IMR-90 (cell line): Measurements from ENCODE around the gene NCLN. TPM values are rescaled to one million over a fixed set of nuclear protein-coding genes. Genes with fewer than 3 reads are reported as not detected.

Experiments
- ATAC-seq: fragments of 200-7000 bp; cut with Tn5 transposase; 2 replicates; pipeline ENCODE4 v1.9.1; 2020; ENCODE audit warnings: low read depth, mild to moderate bottlenecking, moderate library complexity
- BruUV-seq: library from RNA; stranded (reverse); fragments of 400-500 nt; replicated peaks from 2 replicates; lab custom pipeline; 2021; lab: Mats Ljungman, UMichigan
- CTCF ChIA-PET: fragments of 300-600 bp; formaldehyde crosslinking; extraction: SDS; loops from one replicate; lab custom pipeline; 2021; ENCODE audit warnings: antibody characterized with exemption; lab: Yijun Ruan, JAX
- POLR2A ChIA-PET: fragments of 300-600 bp; sonication (Branson Sonifier 250); formaldehyde crosslinking; loops from one replicate; lab custom pipeline; 2022; ENCODE audit warnings: antibody characterized with exemption; ENCODE audit not compliant: unreplicated experiment; lab: Charles Lee
- DNase-seq: peaks from one replicate; pipeline ENCODE4 v3.0.0; 2013
- H2AFZ ChIP-seq: replicated peaks from 2 replicates; pipeline ENCODE3; 2013; ENCODE audit warnings: low read length, mild to moderate bottlenecking; ENCODE audit not compliant: poor library complexity
- H2AK5ac ChIP-seq: 2 replicates; pipeline ENCODE4 v1.6.1; 2013; ENCODE audit warnings: low read depth, low read length, inconsistent platforms
- H2AK9ac ChIP-seq: replicated peaks from 2 replicates; pipeline ENCODE3; 2013; ENCODE audit warnings: mild to moderate bottlenecking, low read depth, low read length, moderate library complexity; ENCODE audit not compliant: poor library complexity
- H2BK120ac ChIP-seq: 2 replicates; pipeline ENCODE4 v1.6.1; 2013; ENCODE audit warnings: low read depth, low read length, inconsistent platforms
- H2BK15ac ChIP-seq: 3 replicates; pipeline ENCODE4 v1.6.1; 2013; ENCODE audit warnings: low read depth, low read length, inconsistent platforms
- H2BK20ac ChIP-seq: 2 replicates; pipeline ENCODE4 v1.6.1; 2013; ENCODE audit warnings: low read depth, mild to moderate bottlenecking, inconsistent platforms, low read length, moderate library complexity
- H2BK5ac ChIP-seq: 2 replicates; pipeline ENCODE4 v1.6.1; 2013; ENCODE audit warnings: mild to moderate bottlenecking, low read depth, low read length, inconsistent platforms; ENCODE audit not compliant: poor library complexity, severe bottlenecking
- H3K14ac ChIP-seq: replicated peaks from 2 replicates; pipeline ENCODE4 v1.6.1; 2013; ENCODE audit warnings: low read depth, low read length, inconsistent platforms
- H3K18ac ChIP-seq: 2 replicates; pipeline ENCODE4 v1.6.1; 2013; ENCODE audit warnings: low read depth, low read length, control low read depth
- H3K23ac ChIP-seq: 2 replicates; pipeline ENCODE4 v1.6.1; 2013; ENCODE audit warnings: low read depth, low read length, inconsistent platforms
- H3K27ac ChIP-seq: 2 replicates; pipeline ENCODE4 v1.5.1; 2013; ENCODE audit warnings: mild to moderate bottlenecking, control low read depth, low read length; ENCODE audit not compliant: insufficient read depth
- H3K27me3 ChIP-seq: 2 replicates; pipeline ENCODE4 v1.6.1; 2013; ENCODE audit warnings: low read length; ENCODE audit not compliant: control insufficient read depth, insufficient read depth
- H3K36me3 ChIP-seq: 2 replicates; pipeline ENCODE4 v1.6.1; 2013; ENCODE audit warnings: low read length, mixed read lengths; ENCODE audit not compliant: control insufficient read depth, insufficient read depth
- H3K4ac ChIP-seq: 2 replicates; pipeline ENCODE4 v1.6.1; 2013; ENCODE audit warnings: low read depth, low read length, inconsistent platforms
- H3K4me1 ChIP-seq: 2 replicates; pipeline ENCODE4 v1.6.1; 2013; ENCODE audit warnings: low read length, mixed read lengths; ENCODE audit not compliant: control insufficient read depth, insufficient read depth
- H3K4me2 ChIP-seq: 2 replicates; pipeline ENCODE4 v1.6.1; 2013; ENCODE audit warnings: low read depth, mild to moderate bottlenecking, control low read depth, low read length, moderate library complexity
- H3K4me3 ChIP-seq: 2 replicates; pipeline ENCODE4 v1.5.1; 2013; ENCODE audit warnings: low read depth, mild to moderate bottlenecking, control low read depth, low read length, moderate library complexity; ENCODE audit not compliant: insufficient read depth
- H3K56ac ChIP-seq: 2 replicates; pipeline ENCODE4 v1.6.1; 2013; ENCODE audit warnings: low read length, inconsistent platforms; ENCODE audit not compliant: insufficient read depth; ENCODE audit errors: extremely low read depth
- H3K79me1 ChIP-seq, 2 experiments: 2 replicates each; pipeline ENCODE4 v1.6.1; 2013; ENCODE audit warnings: low read length in 2 of 2, inconsistent platforms in 1 of 2, low read depth in 1 of 2
- H3K9ac ChIP-seq: 2 replicates; pipeline ENCODE4 v1.6.1; 2013; ENCODE audit warnings: low read depth, low read length, control low read depth
- H3K9me1 ChIP-seq: 2 replicates; pipeline ENCODE4 v1.6.1; 2013; ENCODE audit warnings: low read length, inconsistent platforms; ENCODE audit not compliant: insufficient read depth
- H3K9me3 ChIP-seq: 2 replicates; pipeline ENCODE4 v1.6.1; 2013; ENCODE audit warnings: low read length; ENCODE audit not compliant: control insufficient read depth, insufficient read depth
- H4K20me1 ChIP-seq: 2 replicates; pipeline ENCODE4 v1.6.1; 2013; ENCODE audit warnings: low read length, inconsistent platforms; ENCODE audit not compliant: insufficient read depth
- H4K5ac ChIP-seq: 2 replicates; pipeline ENCODE4 v1.6.1; 2013; ENCODE audit warnings: mild to moderate bottlenecking, low read depth, low read length, control low read depth
- H4K8ac ChIP-seq, 2 experiments: 2 replicates each; pipeline ENCODE4 v1.6.1; 2013; ENCODE audit warnings: low read depth in 2 of 2, low read length in 2 of 2, control low read depth in 1 of 2, inconsistent platforms in 1 of 2
- H4K91ac ChIP-seq: 2 replicates; pipeline ENCODE4 v1.6.1; 2013; ENCODE audit warnings: low read depth, low read length, inconsistent platforms; ENCODE audit not compliant: insufficient read depth
- BHLHE40 ChIP-seq: fragments of 150-350 bp; IDR thresholded peaks from 2 replicates; pipeline ENCODE4 v1.6.1; 2016; ENCODE audit warnings: mild to moderate bottlenecking, low read depth, low read length
- CEBPB ChIP-seq: IDR thresholded peaks from 2 replicates; pipeline ENCODE4 v1.6.1; 2012; ENCODE audit warnings: low read depth, low read length, improper control_type of control experiment
- CHD1 ChIP-seq: IDR thresholded peaks from 2 replicates; pipeline ENCODE4 v1.6.1; 2012; ENCODE audit warnings: low read depth, low read length, improper control_type of control experiment
- CTCF ChIP-seq: conservative IDR thresholded peaks from 2 replicates; pipeline ENCODE4 v1.5.1; 2012; ENCODE audit warnings: mild to moderate bottlenecking, low read depth, low read length, improper control_type of control experiment
- ELK1 ChIP-seq: fragments of 150-350 bp; IDR thresholded peaks from 2 replicates; pipeline ENCODE4 v1.6.1; 2016; ENCODE audit warnings: low read depth, mild to moderate bottlenecking, low read length, moderate library complexity, borderline replicate concordance
- MAFK ChIP-seq: IDR thresholded peaks from 2 replicates; pipeline ENCODE4 v1.6.1; 2012; ENCODE audit warnings: low read depth, low read length, improper control_type of control experiment
- MAZ ChIP-seq: IDR thresholded peaks from 2 replicates; pipeline ENCODE4 v1.6.1; 2012; ENCODE audit warnings: low read depth, mild to moderate bottlenecking, low read length, improper control_type of control experiment, moderate library complexity, borderline replicate concordance
- MXI1 ChIP-seq: IDR thresholded peaks from 2 replicates; pipeline ENCODE4 v1.6.1; 2012; ENCODE audit warnings: low read depth, mild to moderate bottlenecking, low read length, moderate library complexity, borderline replicate concordance
- NFE2L2 ChIP-seq: fragments of 150-350 bp; IDR thresholded peaks from 2 replicates; pipeline ENCODE4 v1.6.1; 2016; ENCODE audit warnings: low read depth, mild to moderate bottlenecking, low read length
- POLR2A ChIP-seq: IDR thresholded peaks from 2 replicates; pipeline ENCODE4 v1.6.1; 2012; ENCODE audit warnings: mild to moderate bottlenecking, low read depth, low read length
- RAD21 ChIP-seq: IDR thresholded peaks from 2 replicates; pipeline ENCODE4 v1.6.1; 2012; ENCODE audit warnings: low read length, improper control_type of control experiment
- RCOR1 ChIP-seq: IDR thresholded peaks from 2 replicates; pipeline ENCODE4 v1.6.1; 2012; ENCODE audit warnings: mild to moderate bottlenecking, low read length, improper control_type of control experiment; ENCODE audit not compliant: insufficient replicate concordance
- RFX5 ChIP-seq: IDR thresholded peaks from 2 replicates; pipeline ENCODE4 v1.8.0; 2012; ENCODE audit warnings: low read depth, mild to moderate bottlenecking, low read length, moderate library complexity
- SMC3 ChIP-seq: fragments of 150-350 bp; IDR thresholded peaks from 2 replicates; pipeline ENCODE4 v1.6.1; 2016; ENCODE audit warnings: low read depth, mild to moderate bottlenecking, antibody characterized with exemption, low read length, moderate library complexity
- WGBS, 2 experiments: methylation state at CpG; one replicate each; pipeline versions ENCODE4 v1.1.5 to v1.1.7; 2013; ENCODE audit warnings: missing lambda C conversion rate in 2 of 2; ENCODE audit not compliant: insufficient read length in 1 of 2; ENCODE audit errors: extremely low coverage in 2 of 2; 5-methylcytosine and 5-hydroxymethylcytosine counted together
- dilution Hi-C: fragments of 300-500 bp; cut with HindIII; formaldehyde crosslinking; loops from one replicate; pipeline ENCODE4 v1.14.3; 2018; ENCODE audit warnings: low sequenced_read_pairs; ENCODE audit not compliant: unreplicated experiment
- in situ Hi-C: fragments of 300-500 bp; cut with MboI; formaldehyde crosslinking; loops from 3 replicates; pipeline ENCODE4 v1.14.3; 2019; ENCODE audit warnings: low sequenced_read_pairs, inconsistent platforms, mixed read lengths
- intact Hi-C: fragments of 100-400 bp; cut with micrococcal nuclease; formaldehyde crosslinking; loops from 2 replicates; pipeline ENCODE4 v1.10.0; 2022
- polyA plus RNA-seq, 3 experiments: library from polyadenylated mRNA; depleted of rRNA; stranded (reverse); fragments of >200 nt; gene quantifications; 2 replicates each; pipeline ENCODE4 v1.2.3, GENCODE V29; 2012; ENCODE audit warnings: low replicate concordance in 1 of 3
- total RNA-seq: library from RNA; depleted of rRNA; stranded (reverse); fragments of >200 nt; gene quantifications from 2 replicates; pipeline ENCODE4 v1.2.3, GENCODE V29; 2012

NCLN gene
- total and polyA plus RNA-seq, 2 of the 4 experiments (the other 2 are of a cell fraction) = 32.8 to 90.8 TPM

GRCh38 chr19:3135961-3136683, 49.6 kb upstream of the NCLN start, which contains the start of gene GNA15:
TSS of gene GNA15 (plus strand) at chr19:3136033. CDS start at chr19:3136451, 418 bp downstream.
- no peak within 1 kb of the TSS for H3K9ac ChIP-seq
- H2BK15ac ChIP-seq = no peak within 1 kb of the TSS
- no peaks in the 10 kb centered on the region for H3K36me3 ChIP-seq
- H2BK5ac ChIP-seq = no peak within 1 kb of the TSS
- POLR2A ChIA-PET = no interaction called here
- H2BK120ac ChIP-seq = no peak within 1 kb of the TSS
- no peak within 1 kb of the TSS for H3K56ac ChIP-seq
- dilution Hi-C loops (no loop called here), in situ Hi-C loops (no loop called here), intact Hi-C loops (no loop called here)
- no peak within 1 kb of the TSS for H3K4me3 ChIP-seq
- no peak within 1 kb of the TSS for H4K5ac ChIP-seq
- H3K27me3 ChIP-seq = no peaks in the 10 kb centered on the region
- DNase-seq (no peak), ATAC-seq (no peak)
- H2AK9ac ChIP-seq = no peak within 1 kb of the TSS
- H3K14ac ChIP-seq = no peak within 1 kb of the TSS
- no peak within 1 kb of the TSS for H3K4me2 ChIP-seq
- H3K79me1 ChIP-seq = no peaks in the 10 kb centered on the region
- no TSS peak for BruUV-seq
- H3K9me3 ChIP-seq = peaks cover 3% of the 10 kb centered on the region; the same call in 1 of the 2 replicates
- peak within 1 kb of the TSS; percentile 58 for H2AFZ ChIP-seq
- H2BK20ac ChIP-seq = no peak within 1 kb of the TSS
- no peaks in the 10 kb centered on the region for H3K4me1 ChIP-seq
- H3K9me1 ChIP-seq = no peaks in the 10 kb centered on the region
- WGBS, 2 experiments = 98% methylated on average over 9 of the region's 40 CpGs; no CpG with 5 or more reads in 1 of the 2 experiments
- no peak within 1 kb of the TSS for H4K8ac ChIP-seq
- H2AK5ac ChIP-seq = no peak within 1 kb of the TSS
- no peak within 1 kb of the TSS for H3K27ac ChIP-seq
- H4K91ac ChIP-seq = no peak within 1 kb of the TSS
- CTCF ChIA-PET = no interaction called here
- H4K20me1 ChIP-seq = no peaks in the 10 kb centered on the region
- no peak within 1 kb of the TSS for H3K18ac ChIP-seq
- H3K23ac ChIP-seq = no peak within 1 kb of the TSS
- TF ChIP-seq MXI1 (no peak), CHD1 (no peak), BHLHE40 (no peak), POLR2A (no peak), RCOR1 (no peak), CEBPB (no peak), RFX5 (no peak), MAFK (no peak), ELK1 (no peak), MAZ (no peak), NFE2L2 (no peak), CTCF (no peak), RAD21 (no peak), SMC3 (no peak)
- no peak within 1 kb of the TSS for H3K4ac ChIP-seq
